IMR-90 (cell line): ENCODE measurements around the gene KIAA0825. TPM values are rescaled to one million over a fixed set of nuclear protein-coding genes. Genes with fewer than 3 reads are reported as not detected.
"Not testable (repeated sequence)": the region's sequence is repeated elsewhere in the genome, so short reads cannot be mapped to it uniquely, and the experiment has no call there.

Experiments used
- ATAC-seq: fragments of 200-7000 bp; cut with Tn5 transposase; 2 replicates; pipeline ENCODE4 v1.9.1; 2020; ENCODE audit warnings: low read depth, mild to moderate bottlenecking, moderate library complexity
- BruUV-seq: library from RNA; stranded (reverse); fragments of 400-500 nt; replicated peaks from 2 replicates; lab custom pipeline; 2021; lab: Mats Ljungman, UMichigan
- CTCF ChIA-PET: fragments of 300-600 bp; formaldehyde crosslinking; extraction: SDS; loops from one replicate; lab custom pipeline; 2021; ENCODE audit warnings: antibody characterized with exemption; lab: Yijun Ruan, JAX
- POLR2A ChIA-PET: fragments of 300-600 bp; sonication (Branson Sonifier 250); formaldehyde crosslinking; loops from one replicate; lab custom pipeline; 2022; ENCODE audit warnings: antibody characterized with exemption; ENCODE audit not compliant: unreplicated experiment; lab: Charles Lee
- DNase-seq: peaks from one replicate; pipeline ENCODE4 v3.0.0; 2013
- H2AFZ ChIP-seq: replicated peaks from 2 replicates; pipeline ENCODE3; 2013; ENCODE audit warnings: low read length, mild to moderate bottlenecking; ENCODE audit not compliant: poor library complexity
- H2AK5ac ChIP-seq: 2 replicates; pipeline ENCODE4 v1.6.1; 2013; ENCODE audit warnings: low read depth, low read length, inconsistent platforms
- H2AK9ac ChIP-seq: replicated peaks from 2 replicates; pipeline ENCODE3; 2013; ENCODE audit warnings: mild to moderate bottlenecking, low read depth, low read length, moderate library complexity; ENCODE audit not compliant: poor library complexity
- H2BK120ac ChIP-seq: 2 replicates; pipeline ENCODE4 v1.6.1; 2013; ENCODE audit warnings: low read depth, low read length, inconsistent platforms
- H2BK15ac ChIP-seq: 3 replicates; pipeline ENCODE4 v1.6.1; 2013; ENCODE audit warnings: low read depth, low read length, inconsistent platforms
- H2BK20ac ChIP-seq: 2 replicates; pipeline ENCODE4 v1.6.1; 2013; ENCODE audit warnings: low read depth, mild to moderate bottlenecking, inconsistent platforms, low read length, moderate library complexity
- H2BK5ac ChIP-seq: 2 replicates; pipeline ENCODE4 v1.6.1; 2013; ENCODE audit warnings: mild to moderate bottlenecking, low read depth, low read length, inconsistent platforms; ENCODE audit not compliant: poor library complexity, severe bottlenecking
- H3K14ac ChIP-seq: replicated peaks from 2 replicates; pipeline ENCODE4 v1.6.1; 2013; ENCODE audit warnings: low read depth, low read length, inconsistent platforms
- H3K18ac ChIP-seq: 2 replicates; pipeline ENCODE4 v1.6.1; 2013; ENCODE audit warnings: low read depth, low read length, control low read depth
- H3K23ac ChIP-seq: 2 replicates; pipeline ENCODE4 v1.6.1; 2013; ENCODE audit warnings: low read depth, low read length, inconsistent platforms
- H3K27ac ChIP-seq: 2 replicates; pipeline ENCODE4 v1.5.1; 2013; ENCODE audit warnings: mild to moderate bottlenecking, control low read depth, low read length; ENCODE audit not compliant: insufficient read depth
- H3K27me3 ChIP-seq: 2 replicates; pipeline ENCODE4 v1.6.1; 2013; ENCODE audit warnings: low read length; ENCODE audit not compliant: control insufficient read depth, insufficient read depth
- H3K36me3 ChIP-seq: 2 replicates; pipeline ENCODE4 v1.6.1; 2013; ENCODE audit warnings: low read length, mixed read lengths; ENCODE audit not compliant: control insufficient read depth, insufficient read depth
- H3K4ac ChIP-seq: 2 replicates; pipeline ENCODE4 v1.6.1; 2013; ENCODE audit warnings: low read depth, low read length, inconsistent platforms
- H3K4me1 ChIP-seq: 2 replicates; pipeline ENCODE4 v1.6.1; 2013; ENCODE audit warnings: low read length, mixed read lengths; ENCODE audit not compliant: control insufficient read depth, insufficient read depth
- H3K4me2 ChIP-seq: 2 replicates; pipeline ENCODE4 v1.6.1; 2013; ENCODE audit warnings: low read depth, mild to moderate bottlenecking, control low read depth, low read length, moderate library complexity
- H3K4me3 ChIP-seq: 2 replicates; pipeline ENCODE4 v1.5.1; 2013; ENCODE audit warnings: low read depth, mild to moderate bottlenecking, control low read depth, low read length, moderate library complexity; ENCODE audit not compliant: insufficient read depth
- H3K56ac ChIP-seq: 2 replicates; pipeline ENCODE4 v1.6.1; 2013; ENCODE audit warnings: low read length, inconsistent platforms; ENCODE audit not compliant: insufficient read depth; ENCODE audit errors: extremely low read depth
- H3K79me1 ChIP-seq, 2 experiments: 2 replicates each; pipeline ENCODE4 v1.6.1; 2013; ENCODE audit warnings: low read length in 2 of 2, inconsistent platforms in 1 of 2, low read depth in 1 of 2
- H3K9ac ChIP-seq: 2 replicates; pipeline ENCODE4 v1.6.1; 2013; ENCODE audit warnings: low read depth, low read length, control low read depth
- H3K9me1 ChIP-seq: 2 replicates; pipeline ENCODE4 v1.6.1; 2013; ENCODE audit warnings: low read length, inconsistent platforms; ENCODE audit not compliant: insufficient read depth
- H3K9me3 ChIP-seq: 2 replicates; pipeline ENCODE4 v1.6.1; 2013; ENCODE audit warnings: low read length; ENCODE audit not compliant: control insufficient read depth, insufficient read depth
- H4K20me1 ChIP-seq: 2 replicates; pipeline ENCODE4 v1.6.1; 2013; ENCODE audit warnings: low read length, inconsistent platforms; ENCODE audit not compliant: insufficient read depth
- H4K5ac ChIP-seq: 2 replicates; pipeline ENCODE4 v1.6.1; 2013; ENCODE audit warnings: mild to moderate bottlenecking, low read depth, low read length, control low read depth
- H4K8ac ChIP-seq, 2 experiments: 2 replicates each; pipeline ENCODE4 v1.6.1; 2013; ENCODE audit warnings: low read depth in 2 of 2, low read length in 2 of 2, control low read depth in 1 of 2, inconsistent platforms in 1 of 2
- H4K91ac ChIP-seq: 2 replicates; pipeline ENCODE4 v1.6.1; 2013; ENCODE audit warnings: low read depth, low read length, inconsistent platforms; ENCODE audit not compliant: insufficient read depth
- WGBS, 2 experiments: methylation state at CpG; one replicate each; pipeline versions ENCODE4 v1.1.5 to v1.1.7; 2013; ENCODE audit warnings: missing lambda C conversion rate in 2 of 2; ENCODE audit not compliant: insufficient read length in 1 of 2; ENCODE audit errors: extremely low coverage in 2 of 2; 5-methylcytosine and 5-hydroxymethylcytosine counted together
- dilution Hi-C: fragments of 300-500 bp; cut with HindIII; formaldehyde crosslinking; loops from one replicate; pipeline ENCODE4 v1.14.3; 2018; ENCODE audit warnings: low sequenced_read_pairs; ENCODE audit not compliant: unreplicated experiment
- in situ Hi-C: fragments of 300-500 bp; cut with MboI; formaldehyde crosslinking; loops from 3 replicates; pipeline ENCODE4 v1.14.3; 2019; ENCODE audit warnings: low sequenced_read_pairs, inconsistent platforms, mixed read lengths
- intact Hi-C: fragments of 100-400 bp; cut with micrococcal nuclease; formaldehyde crosslinking; loops from 2 replicates; pipeline ENCODE4 v1.10.0; 2022
- polyA plus RNA-seq, 3 experiments: library from polyadenylated mRNA; depleted of rRNA; stranded (reverse); fragments of >200 nt; gene quantifications; 2 replicates each; pipeline ENCODE4 v1.2.3, GENCODE V29; 2012; ENCODE audit warnings: low replicate concordance in 1 of 3
- total RNA-seq: library from RNA; depleted of rRNA; stranded (reverse); fragments of >200 nt; gene quantifications from 2 replicates; pipeline ENCODE4 v1.2.3, GENCODE V29; 2012

Gene KIAA0825
- total and polyA plus RNA-seq, 2 of the 4 experiments (the other 2 are of a cell fraction): 0.46 to 1.8 TPM

DNA sequence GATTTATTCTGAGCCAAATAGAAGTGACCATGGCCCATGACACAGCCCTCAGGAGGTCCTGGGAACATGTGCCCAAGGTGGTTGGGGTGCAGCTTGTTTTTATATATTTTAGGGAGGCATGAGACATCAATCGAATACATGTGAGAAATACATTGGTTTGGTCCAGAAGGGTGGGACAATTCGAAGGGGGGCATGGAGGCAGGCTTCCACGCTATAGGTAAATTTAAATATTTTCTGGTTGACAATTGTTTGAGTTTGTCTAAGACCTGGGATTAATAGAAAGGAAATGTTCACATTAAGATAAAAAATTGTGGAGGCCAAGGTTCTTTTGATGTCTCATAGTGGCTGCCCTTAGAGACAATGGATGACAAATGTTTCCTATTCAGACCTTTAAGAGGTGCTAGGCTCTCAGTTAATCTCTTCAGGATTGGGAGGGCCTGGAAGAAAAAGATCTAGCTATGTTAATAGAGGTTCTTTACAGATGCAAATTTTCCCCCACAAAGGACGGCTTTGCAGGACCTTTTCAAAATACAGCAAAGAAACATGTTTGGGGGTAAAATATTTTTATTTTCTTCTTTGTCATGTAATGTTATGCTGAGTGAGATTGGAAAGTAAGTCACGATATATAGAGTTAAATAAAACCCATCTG is 263.4 kb downstream of the KIAA0825 start:
- CTCF ChIA-PET, DNase-seq, H3K36me3 ChIP-seq, H3K27me3 ChIP-seq, H3K27ac ChIP-seq, H3K9me3 ChIP-seq, H3K9me1 ChIP-seq, POLR2A ChIA-PET, H3K79me1 ChIP-seq, H3K14ac ChIP-seq, H3K9ac ChIP-seq, H2BK15ac ChIP-seq, H2AK9ac ChIP-seq, BruUV-seq, H4K5ac ChIP-seq, H4K91ac ChIP-seq, H2AK5ac ChIP-seq, H3K56ac ChIP-seq, H3K23ac ChIP-seq, H3K18ac ChIP-seq, in situ Hi-C loops, H3K4me1 ChIP-seq, dilution Hi-C loops, H2BK20ac ChIP-seq, H3K4me2 ChIP-seq, H2AFZ ChIP-seq, H2BK5ac ChIP-seq, H2BK120ac ChIP-seq, H3K4me3 ChIP-seq, H4K8ac ChIP-seq, intact Hi-C loops, H4K20me1 ChIP-seq, H3K4ac ChIP-seq, ATAC-seq: not testable (repeated sequence)
- 43% methylated on average over 1 of the region's 5 CpGs; no CpG with 5 or more reads in 1 of the 2 experiments for WGBS, 2 experiments
